Transverse colon (tissue), 4 donors: ENCODE measurements around the gene CPXM2. TPM values are rescaled to one million over a fixed set of nuclear protein-coding genes. Genes with fewer than 3 reads are reported as not detected.

ENCODE experiments used
- DNase-seq: peaks from one replicate; pipeline ENCODE4 v3.0.0-alpha.2; 2019
- H3K27ac ChIP-seq, 4 donors: fragments of 200-600 bp; sonication (generic); 2 replicates each; pipeline ENCODE4 v1.5.1; 2016 to 2018; ENCODE audit warnings: inconsistent platforms in 4 of 4
- H3K27me3 ChIP-seq: fragments of 200-600 bp; sonication (generic); 2 replicates; pipeline ENCODE4 v1.5.1; 2017; ENCODE audit warnings: inconsistent platforms
- H3K36me3 ChIP-seq, 4 donors: fragments of 200-600 bp; sonication (generic); 2 replicates each; pipeline ENCODE4 v1.5.1; 2017 to 2019; ENCODE audit warnings: inconsistent platforms in 4 of 4
- H3K4me1 ChIP-seq, 4 donors: fragments of 200-600 bp; sonication (generic); 2 replicates each; pipeline ENCODE4 v1.5.1; 2017 to 2020; ENCODE audit warnings: inconsistent platforms in 4 of 4
- H3K4me3 ChIP-seq, 4 donors: fragments of 200-600 bp; sonication (generic); 1 replicate in 1 of 4; 2 replicates in 3 of 4; pipeline versions ENCODE4 v1.5.1 to v1.6.1; 2017 to 2019; ENCODE audit warnings: inconsistent platforms in 4 of 4
- H3K9me3 ChIP-seq, 2 donors: fragments of 200-600 bp; sonication (generic); 2 replicates each; pipeline ENCODE4 v1.5.1; 2017 to 2019; ENCODE audit warnings: inconsistent platforms in 2 of 2
- EP300 ChIP-seq: sonication (generic); formaldehyde crosslinking; IDR thresholded peaks from one replicate; pipeline ENCODE4 v1.6.1; 2017; ENCODE audit warnings: antibody characterized with exemption, low read depth
- POLR2A ChIP-seq: fragments of 450-650 bp; IDR thresholded peaks from one replicate; pipeline ENCODE4 v1.6.1; 2016; ENCODE audit warnings: antibody characterized with exemption, mild to moderate bottlenecking, moderate library complexity
- POLR2AphosphoS5 ChIP-seq, 3 donors: sonication (generic); formaldehyde crosslinking; IDR thresholded peaks; one replicate each; pipeline ENCODE4 v1.6.1; 2016; ENCODE audit warnings: antibody characterized with exemption in 3 of 3
- WGBS, 2 donors: methylation state at CpG; one replicate each; pipeline ENCODE4 v1.1.5; 2018; ENCODE audit warnings: low coverage in 1 of 2; 5-methylcytosine and 5-hydroxymethylcytosine counted together
- in situ Hi-C, 4 donors: fragments of 200-750 bp; cut with MboI; loops; one replicate each; pipeline versions ENCODE4 v1.15.0 to v1.15.1; 2017; ENCODE audit warnings: low sequenced_read_pairs in 3 of 4, low pct_ligation_motif_present in 1 of 4, low pct_unique_long_range_greater_than_20kb in 1 of 4
- intact Hi-C: fragments of 100-400 bp; cut with DNase I; formaldehyde crosslinking; loops from one replicate; pipeline ENCODE4 v1.15.1; 2023; ENCODE audit warnings: low total_unique reads
- total RNA-seq, 4 donors: library from RNA; depleted of rRNA; stranded (reverse); fragments of >200 nt; gene quantifications; one replicate each; pipeline ENCODE4 v1.1.0, GENCODE V29; 2016
- TF ChIP-seq, protein P1 (sequence below), 5 experiments: fragments of 200-600 bp in 3 of 5; fragments of 450-650 bp in 2 of 5; sonication (generic) in 3 of 5; IDR thresholded peaks; 1 replicate in 2 of 5; 2 replicates in 3 of 5; pipeline ENCODE4 v1.5.1; 2016 to 2017; ENCODE audit warnings: antibody characterized with exemption in 5 of 5, inconsistent platforms in 3 of 5, mild to moderate bottlenecking in 2 of 5, moderate library complexity in 1 of 5

CPXM2 gene
- total RNA-seq, 4 donors from 2014 or later: 7.8 to 19.1 (median 13.0) TPM

GRCh38 chr10:123703195-123703790 lies 188.3 kb downstream of the CPXM2 start:
- TF ChIP-seq, protein P1, sequence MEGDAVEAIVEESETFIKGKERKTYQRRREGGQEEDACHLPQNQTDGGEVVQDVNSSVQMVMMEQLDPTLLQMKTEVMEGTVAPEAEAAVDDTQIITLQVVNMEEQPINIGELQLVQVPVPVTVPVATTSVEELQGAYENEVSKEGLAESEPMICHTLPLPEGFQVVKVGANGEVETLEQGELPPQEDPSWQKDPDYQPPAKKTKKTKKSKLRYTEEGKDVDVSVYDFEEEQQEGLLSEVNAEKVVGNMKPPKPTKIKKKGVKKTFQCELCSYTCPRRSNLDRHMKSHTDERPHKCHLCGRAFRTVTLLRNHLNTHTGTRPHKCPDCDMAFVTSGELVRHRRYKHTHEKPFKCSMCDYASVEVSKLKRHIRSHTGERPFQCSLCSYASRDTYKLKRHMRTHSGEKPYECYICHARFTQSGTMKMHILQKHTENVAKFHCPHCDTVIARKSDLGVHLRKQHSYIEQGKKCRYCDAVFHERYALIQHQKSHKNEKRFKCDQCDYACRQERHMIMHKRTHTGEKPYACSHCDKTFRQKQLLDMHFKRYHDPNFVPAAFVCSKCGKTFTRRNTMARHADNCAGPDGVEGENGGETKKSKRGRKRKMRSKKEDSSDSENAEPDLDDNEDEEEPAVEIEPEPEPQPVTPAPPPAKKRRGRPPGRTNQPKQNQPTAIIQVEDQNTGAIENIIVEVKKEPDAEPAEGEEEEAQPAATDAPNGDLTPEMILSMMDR (IDR thresholded peaks at IDR 0.05): no peak
- TF ChIP-seq POLR2A (no peak), EP300 (no peak), POLR2AphosphoS5 (IDR thresholded peaks at IDR 0.05) (no peak)
- Histone ChIP-seq H3K27me3 (no peaks in the 10 kb centered on the region), H3K4me3 (no peak overlapping the region), H3K4me1 (no peaks in the 10 kb centered on the region), H3K36me3 (no peaks in the 10 kb centered on the region), H3K27ac (no peak overlapping the region), H3K9me3 (no peaks in the 10 kb centered on the region)
- intact Hi-C loops (no loop called here), in situ Hi-C loops (no loop called here)
- WGBS, 2 donors: 73 to 92% methylated on average over 2 to 6 of the region's 6 CpGs
- no peak for DNase-seq

Other genes with a start within 250 kb of the CPXM2 start
- not detected for gene GPR26, start 225.5 kb downstream of the CPXM2 start, total RNA-seq
- 10 to 100 TPM in 3 of 4 donors, 1 to 10 TPM in 1; 10.0 to 25.4 (median 16.0) TPM for gene CHST15, start 201.8 kb upstream of the CPXM2 start, total RNA-seq